GM10266 (cell line): Measurements from ENCODE around the gene BCAR1.

Experiments
- DNase-seq: peaks from one replicate; pipeline ENCODE4 v3.0.0; 2012; ENCODE audit errors: extremely low spot score
- CTCF ChIP-seq: IDR thresholded peaks from 2 replicates; pipeline ENCODE4 v1.5.1; 2012; ENCODE audit warnings: mild to moderate bottlenecking, low read depth; ENCODE audit not compliant: control insufficient read depth, insufficient read depth; ENCODE audit errors: missing control alignments

BCAR1 gene

GRCh38 chr16:75204410-75204758, 47.0 kb downstream of the BCAR1 start:
- TF ChIP-seq CTCF = no peak
- DNase-seq = peak; percentile 7

- DNase-seq = peak; percentile 16
- TF ChIP-seq CTCF = no peak
Observed at GRCh38 chr16:75203667-75204409, 47.6 kb downstream of the BCAR1 start.

- no peak for TF ChIP-seq CTCF
- no peak for DNase-seq
Observed at GRCh38 chr16:75203096-75203495, 48.3 kb downstream of the BCAR1 start.

GRCh38 chr16:75202069-75202590, 49.3 kb downstream of the BCAR1 start:
- no peak for DNase-seq
- TF ChIP-seq CTCF = no peak

GRCh38 chr16:75198135-75198600, 53.3 kb downstream of the BCAR1 start:
- DNase-seq = no peak

GRCh38 chr16:75197522-75198134, 53.8 kb downstream of the BCAR1 start:
- no peak for DNase-seq
- no peak for TF ChIP-seq CTCF

More at GRCh38 chr16:75198135-75198600, 53.3 kb downstream of the BCAR1 start:
- TF ChIP-seq CTCF = no peak

GRCh38 chr16:75196836-75197235, 54.6 kb downstream of the BCAR1 start:
- no peak for DNase-seq
- no peak for TF ChIP-seq CTCF
